LoVo (cell line): ENCODE measurements around the gene LDOC1.
"Not testable (repeated sequence)": the region's sequence is repeated elsewhere in the genome, so short reads cannot be mapped to it uniquely, and the experiment has no call there.

Experiments used
- DNase-seq: peaks from one replicate; pipeline ENCODE4 v3.0.0-alpha.2; 2016; ENCODE audit warnings: low spot score

The LDOC1 gene

DNA sequence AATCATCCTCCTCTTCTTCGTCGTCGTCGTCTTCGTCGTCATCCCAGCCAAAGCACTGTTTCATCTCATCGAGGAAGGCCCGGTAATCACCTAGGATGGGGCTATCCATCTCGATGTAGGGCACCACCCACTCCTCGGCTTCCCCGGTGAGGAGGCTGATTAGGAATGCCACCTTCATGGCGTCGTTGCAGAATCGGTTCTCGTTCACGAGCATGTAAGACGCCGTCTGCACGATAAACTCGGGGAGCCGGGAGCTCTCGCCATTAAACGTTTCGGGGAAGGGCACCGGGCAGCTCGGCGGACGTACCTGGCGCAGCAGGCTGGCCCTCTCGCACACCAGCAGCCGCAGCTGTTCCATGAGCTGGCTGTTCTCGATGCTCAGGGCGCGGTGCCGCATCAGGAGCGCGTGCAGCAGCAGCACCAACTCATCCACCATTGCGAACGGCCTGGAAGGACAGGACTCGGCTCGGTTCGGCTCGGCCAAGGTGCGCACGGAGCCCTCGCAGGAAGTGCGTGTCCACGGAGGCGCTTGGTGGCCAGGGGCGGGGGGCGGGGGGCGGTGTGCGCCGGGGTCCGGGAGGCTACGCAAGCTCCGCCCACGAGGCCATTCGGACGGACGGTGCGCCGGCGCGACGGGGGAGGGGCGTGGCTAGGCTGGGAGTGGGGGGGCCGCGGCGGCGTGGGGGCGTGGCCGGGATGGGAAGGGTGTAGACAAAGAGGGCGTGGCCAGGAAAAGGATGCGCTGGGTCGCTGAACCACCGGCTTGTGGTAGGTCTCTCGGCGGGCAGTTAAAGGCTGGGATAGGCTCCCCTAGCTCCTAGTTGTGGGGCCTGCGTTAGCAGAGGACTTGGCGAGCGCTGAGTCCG is at the start of gene LDOC1:
TSS of gene LDOC1 (minus strand) at position 544 of the 866 bp plus-strand sequence. CDS start at position 436, 108 bp downstream.
- no peak for DNase-seq

DNA sequence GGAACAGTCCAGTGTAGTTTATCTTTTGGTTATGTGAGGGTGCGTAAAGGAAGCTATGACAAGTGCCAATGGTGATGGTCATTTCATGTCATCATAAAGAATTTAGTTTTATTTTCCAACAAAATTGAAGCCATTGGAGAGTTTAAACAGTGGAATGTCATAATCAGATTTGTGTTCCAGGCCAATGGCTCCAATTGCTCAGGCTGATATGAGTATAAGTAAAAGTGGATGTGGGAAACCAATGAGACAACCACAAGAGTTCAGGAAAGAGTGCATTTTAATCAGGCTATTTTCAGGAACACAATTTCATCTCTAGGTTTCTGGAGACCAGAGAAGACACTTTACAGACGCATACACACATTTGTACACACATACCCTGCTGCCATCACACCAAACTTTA is 44.7 kb upstream of the LDOC1 start:
- DNase-seq = no peak

- peak; percentile 21 for DNase-seq
These were observed 43.5 kb upstream of the LDOC1 start for GRCh38 chrX:141220342-141221008.

- DNase-seq = no peak
These were observed 37.3 kb upstream of the LDOC1 start for GRCh38 chrX:141214196-141214595.

GRCh38 chrX:141201962-141202361 is 25.0 kb upstream of the LDOC1 start:
- no peak for DNase-seq

GRCh38 chrX:141188573-141188972 is 11.6 kb upstream of the LDOC1 start:
- DNase-seq = not testable (repeated sequence)

GRCh38 chrX:141185366-141185765 is 8.4 kb upstream of the LDOC1 start:
- DNase-seq = no peak

- no peak for DNase-seq
These were observed 6.1 kb upstream of the LDOC1 start for GRCh38 chrX:141183000-141183399.

DNA sequence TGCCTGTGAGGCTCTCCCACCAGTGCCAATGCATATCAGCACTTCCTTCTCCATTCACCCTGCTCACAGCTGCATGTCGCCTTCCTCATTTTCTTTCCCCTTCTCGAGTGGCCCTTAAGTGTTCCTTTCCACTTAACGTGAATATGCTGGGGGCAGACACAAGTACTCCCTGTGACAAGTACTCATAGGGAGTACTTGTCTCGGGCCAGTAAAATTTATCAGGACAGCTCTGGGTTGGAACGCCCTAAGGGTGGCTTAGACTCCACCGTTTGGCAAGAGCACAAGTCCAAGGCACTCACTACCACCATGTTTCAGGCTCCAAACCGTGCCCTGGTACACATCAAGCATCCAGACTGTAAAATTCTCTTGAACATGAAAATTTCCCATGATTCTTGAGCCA is 3.9 kb upstream of the LDOC1 start:
- no peak for DNase-seq

GRCh38 chrX:141175786-141176185 is 1.1 kb downstream of the LDOC1 start:
- DNase-seq = no peak

- DNase-seq = no peak
These were observed 12.5 kb downstream of the LDOC1 start for GRCh38 chrX:141164406-141164805.

- DNase-seq = no peak
These were observed 18.8 kb downstream of the LDOC1 start for GRCh38 chrX:141158084-141158483.

DNA sequence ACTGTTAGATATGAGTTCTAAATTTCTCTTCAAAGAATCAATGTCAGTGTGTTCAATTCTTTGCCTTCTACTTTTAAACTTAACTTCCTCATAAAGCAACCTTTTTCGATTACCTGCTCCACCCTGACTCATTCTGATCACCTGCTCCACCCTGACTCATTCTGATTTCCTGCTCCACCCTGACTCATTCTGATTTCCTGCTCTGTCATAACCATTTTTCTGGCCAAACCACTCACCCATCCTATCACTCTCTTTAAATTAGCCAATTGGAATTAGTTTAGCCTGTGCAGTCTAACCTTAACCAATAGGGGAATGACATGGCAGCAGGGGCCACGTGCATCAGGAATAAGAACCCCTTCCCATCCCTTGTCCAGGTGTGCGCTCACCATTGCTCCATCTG is 21.7 kb downstream of the LDOC1 start:
- not testable (repeated sequence) for DNase-seq

DNA sequence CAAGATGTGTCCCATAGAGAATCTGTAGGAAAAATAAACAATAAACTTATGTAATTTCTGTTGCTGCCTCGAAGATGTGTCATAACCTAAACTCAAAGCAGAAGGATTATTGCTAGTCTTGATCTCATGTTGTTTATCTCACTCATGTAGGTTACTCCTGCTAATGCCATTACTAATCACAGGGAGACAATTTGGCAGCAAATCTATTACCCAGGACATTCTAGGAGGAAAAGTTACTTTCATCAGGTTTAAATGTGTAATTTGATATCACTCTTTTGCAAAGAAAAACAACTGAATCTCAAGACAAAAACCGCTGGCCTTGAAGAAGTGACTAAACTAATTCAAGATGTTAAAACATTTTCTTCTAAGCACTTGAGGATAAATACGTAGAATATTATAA is 34.0 kb downstream of the LDOC1 start:
- DNase-seq = no peak

GRCh38 chrX:141133272-141133671 is 43.7 kb downstream of the LDOC1 start:
- DNase-seq = no peak

- DNase-seq = no peak
These were observed 49.8 kb downstream of the LDOC1 start for GRCh38 chrX:141127146-141127545.
